SU-DHL-6 (cell line): ENCODE data around the gene TLK2.

Experiments
- H2AFZ ChIP-seq: fragments of 200-600 bp; sonication (generic); 2 replicates; pipeline ENCODE4 v1.6.1; 2014; ENCODE audit warnings: low read depth, mild to moderate bottlenecking, moderate library complexity, mixed read lengths, antibody characterized with exemption, low read length; ENCODE audit not compliant: severe bottlenecking
- H3F3A ChIP-seq: fragments of 200-600 bp; shearing (Covaris generic); 2 replicates; pipeline ENCODE4 v1.6.0; 2016; ENCODE audit warnings: antibody characterized with exemption, mild to moderate bottlenecking; ENCODE audit not compliant: insufficient read depth
- H3K27ac ChIP-seq: fragments of 200-600 bp; sonication (generic); 2 replicates; pipeline ENCODE4 v1.5.1; 2016; ENCODE audit warnings: low read depth, mild to moderate bottlenecking, low read length, moderate library complexity, mixed read lengths
- H3K27me3 ChIP-seq: fragments of 200-600 bp; sonication (generic), shearing (Covaris generic); 2 replicates; pipeline ENCODE4 v1.6.0; 2014; ENCODE audit warnings: mild to moderate bottlenecking, low read length
- H3K36me3 ChIP-seq: fragments of 200-600 bp; sonication (generic); 2 replicates; pipeline ENCODE4 v1.6.1; 2014; ENCODE audit warnings: mild to moderate bottlenecking, low read length, mixed read lengths
- H3K4me2 ChIP-seq: fragments of 300-600, 200-600 bp; shearing (Covaris generic), sonication (generic); 2 replicates; pipeline ENCODE4 v1.6.0; 2014; ENCODE audit warnings: low read length, low read depth, mild to moderate bottlenecking; ENCODE audit not compliant: poor library complexity, severe bottlenecking
- H3K4me3 ChIP-seq: fragments of 200-600 bp; sonication (generic); 2 replicates; pipeline ENCODE4 v1.5.1; 2014; ENCODE audit warnings: antibody characterized with exemption, low read length, mild to moderate bottlenecking, mixed read lengths; ENCODE audit not compliant: insufficient read depth, poor library complexity, severe bottlenecking
- H3K79me2 ChIP-seq: fragments of 200-600 bp; sonication (generic); 2 replicates; pipeline ENCODE4 v1.6.1; 2014; ENCODE audit warnings: mild to moderate bottlenecking, low read length, moderate library complexity; ENCODE audit not compliant: insufficient read depth
- H3K9ac ChIP-seq: fragments of 200-600 bp; sonication (generic); 2 replicates; pipeline ENCODE4 v1.7.0; 2014; ENCODE audit warnings: mild to moderate bottlenecking, low read length
- H3K9me2 ChIP-seq: fragments of 200-600 bp; sonication (generic); replicated peaks from 2 replicates; pipeline ENCODE4 v1.6.1; 2014; ENCODE audit warnings: low read length; ENCODE audit not compliant: insufficient read depth
- H3K9me3 ChIP-seq: fragments of 200-600 bp; sonication (generic); 2 replicates; pipeline ENCODE4 v1.6.1; 2014; ENCODE audit warnings: low read length, mixed read lengths; ENCODE audit not compliant: insufficient read depth
- H4K20me1 ChIP-seq: fragments of 200-600 bp; sonication (generic); 2 replicates; pipeline ENCODE4 v1.6.1; 2014; ENCODE audit warnings: low read depth, mild to moderate bottlenecking, antibody characterized with exemption, low read length, moderate library complexity, mixed read lengths
- EZH2phosphoT487 ChIP-seq: fragments of 200-600 bp; sonication (generic), shearing (Covaris generic); conservative IDR thresholded peaks from 2 replicates; pipeline ENCODE4 v1.6.1; 2018; ENCODE audit warnings: mild to moderate bottlenecking, antibody characterized with exemption, low read length, moderate library complexity, mixed read lengths
- TF ChIP-seq, protein P1 (sequence below): fragments of 200-600 bp; sonication (generic); IDR thresholded peaks from one replicate; pipeline ENCODE4 v1.5.1; 2017; ENCODE audit warnings: antibody characterized with exemption, mild to moderate bottlenecking, low read length, moderate library complexity; ENCODE audit not compliant: insufficient read depth, poor library complexity, severe bottlenecking

Gene TLK2

GRCh38 chr17:62644487-62645173, 166.0 kb downstream of the TLK2 start:
- Histone ChIP-seq H3K4me2 (no peak overlapping the region), H3K4me3 (no peak overlapping the region), H4K20me1 (no peaks in the 10 kb centered on the region), H3K9me2 (no peaks in the 10 kb centered on the region), H3K27me3 (no peaks in the 10 kb centered on the region; the same call in 1 of the 2 replicates), H3F3A (no peaks in the 10 kb centered on the region), H3K9me3 (no peaks in the 10 kb centered on the region), H3K36me3 (no peaks in the 10 kb centered on the region), H3K79me2 (no peaks in the 10 kb centered on the region), H2AFZ (no peak overlapping the region), H3K27ac (no peak overlapping the region), H3K9ac (no peak overlapping the region)
- no peak for TF ChIP-seq EZH2phosphoT487
- TF ChIP-seq, protein P1, sequence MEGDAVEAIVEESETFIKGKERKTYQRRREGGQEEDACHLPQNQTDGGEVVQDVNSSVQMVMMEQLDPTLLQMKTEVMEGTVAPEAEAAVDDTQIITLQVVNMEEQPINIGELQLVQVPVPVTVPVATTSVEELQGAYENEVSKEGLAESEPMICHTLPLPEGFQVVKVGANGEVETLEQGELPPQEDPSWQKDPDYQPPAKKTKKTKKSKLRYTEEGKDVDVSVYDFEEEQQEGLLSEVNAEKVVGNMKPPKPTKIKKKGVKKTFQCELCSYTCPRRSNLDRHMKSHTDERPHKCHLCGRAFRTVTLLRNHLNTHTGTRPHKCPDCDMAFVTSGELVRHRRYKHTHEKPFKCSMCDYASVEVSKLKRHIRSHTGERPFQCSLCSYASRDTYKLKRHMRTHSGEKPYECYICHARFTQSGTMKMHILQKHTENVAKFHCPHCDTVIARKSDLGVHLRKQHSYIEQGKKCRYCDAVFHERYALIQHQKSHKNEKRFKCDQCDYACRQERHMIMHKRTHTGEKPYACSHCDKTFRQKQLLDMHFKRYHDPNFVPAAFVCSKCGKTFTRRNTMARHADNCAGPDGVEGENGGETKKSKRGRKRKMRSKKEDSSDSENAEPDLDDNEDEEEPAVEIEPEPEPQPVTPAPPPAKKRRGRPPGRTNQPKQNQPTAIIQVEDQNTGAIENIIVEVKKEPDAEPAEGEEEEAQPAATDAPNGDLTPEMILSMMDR = no peak

GRCh38 chr17:62648251-62648955, 169.8 kb downstream of the TLK2 start:
- Histone ChIP-seq H3K9me2 (no peaks in the 10 kb centered on the region), H3K9ac (no peak overlapping the region), H3K27me3 (no peaks in the 10 kb centered on the region; the same call in 1 of the 2 replicates), H3K27ac (no peak overlapping the region), H3K4me3 (no peak overlapping the region), H3K4me2 (no peak overlapping the region), H3K79me2 (no peaks in the 10 kb centered on the region), H3K36me3 (no peaks in the 10 kb centered on the region), H3K9me3 (no peaks in the 10 kb centered on the region), H4K20me1 (no peaks in the 10 kb centered on the region), H3F3A (no peaks in the 10 kb centered on the region), H2AFZ (no peak overlapping the region)
- TF ChIP-seq, protein P1 = no peak
- no peak for TF ChIP-seq EZH2phosphoT487

DNA sequence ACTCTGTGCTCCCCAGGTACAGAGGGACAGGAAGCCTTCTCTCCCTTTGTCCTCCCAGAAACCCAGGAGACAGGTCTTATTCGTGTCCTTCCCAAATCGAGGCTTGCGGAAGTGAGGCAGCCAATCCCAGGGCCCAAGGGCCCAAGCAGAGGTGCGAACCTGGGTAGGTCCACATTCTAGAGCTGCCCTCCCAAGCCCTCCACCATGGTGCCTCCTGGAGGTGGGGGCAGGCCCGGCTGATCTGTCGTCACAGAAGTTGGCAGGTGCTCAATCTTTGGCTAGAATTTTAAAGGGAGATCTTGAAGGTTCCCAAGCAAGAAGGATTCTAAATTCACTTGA, 170.3 kb downstream of the TLK2 start:
- Histone ChIP-seq H2AFZ (no peak overlapping the region), H3K27ac (no peak overlapping the region), H3K27me3 (no peaks in the 10 kb centered on the region; the same call in 1 of the 2 replicates), H3K4me2 (no peak overlapping the region), H3K9me3 (no peaks in the 10 kb centered on the region), H3K4me3 (no peak overlapping the region), H3K79me2 (no peaks in the 10 kb centered on the region), H3K9ac (no peak overlapping the region), H3K36me3 (no peaks in the 10 kb centered on the region), H4K20me1 (no peaks in the 10 kb centered on the region), H3K9me2 (no peaks in the 10 kb centered on the region), H3F3A (no peaks in the 10 kb centered on the region)
- TF ChIP-seq EZH2phosphoT487 = no peak
- TF ChIP-seq, protein P1 = no peak
